Mucosa of descending colon (tissue), 3 donors: Measurements from ENCODE around the gene RAB44. TPM values are rescaled to one million over a fixed set of nuclear protein-coding genes. Genes with fewer than 3 reads are reported as not detected.
A peak's percentile ranks its signal among the peaks of the same experiment; 100 is the strongest.

Source experiments
- ATAC-seq: fragments of 200-7000 bp; cut with Tn5 transposase; one replicate; pipeline ENCODE4 v1.9.1; 2020; ENCODE audit warnings: mild to moderate bottlenecking, moderate library complexity
- DNase-seq, 3 donors: peaks; one replicate each; pipeline ENCODE4 v3.0.0-alpha.2; 2020
- H3K36me3 ChIP-seq: fragments of 200-600 bp; one replicate; pipeline ENCODE4 v1.8.0; 2021; ENCODE audit warnings: low read depth, mild to moderate bottlenecking
- H3K4me1 ChIP-seq: fragments of 200-600 bp; one replicate; pipeline ENCODE4 v1.8.0; 2021; ENCODE audit warnings: low read depth, mild to moderate bottlenecking
- H3K4me3 ChIP-seq: fragments of 200-600 bp; one replicate; pipeline ENCODE4 v1.8.0; 2021; ENCODE audit warnings: mild to moderate bottlenecking
- H3K9me3 ChIP-seq: fragments of 200-600 bp; one replicate; pipeline ENCODE4 v1.8.0; 2021; ENCODE audit warnings: mild to moderate bottlenecking
- CTCF ChIP-seq: fragments of 200-600 bp; IDR thresholded peaks from one replicate; pipeline ENCODE4 v1.8.0; 2022; ENCODE audit warnings: antibody characterized with exemption, mild to moderate bottlenecking
- intact Hi-C, 2 donors: fragments of 100-400 bp; cut with DNase I in 1 of 2; cut with micrococcal nuclease in 1 of 2; formaldehyde crosslinking; loops; one replicate each; pipeline versions ENCODE4 v1.11.0 to v1.11.1; 2022; cut with DNase I, micrococcal nuclease
- total RNA-seq, 3 donors: library from RNA; stranded (reverse); fragmentation: NEBNext Ultra II Directional in 2 of 3; extraction: Animal tissue kit (Norgen Biotek cat#: 25700) in 2 of 3; gene quantifications; one replicate each; pipeline versions ENCODE4 v1.2.1 to v1.2.4, GENCODE V29; 2021 to 2023
- donor health status: DM: no; HTN: no; CAD: no; lungs with moderate emphysema.
- donor health status: DM: no; HTN: no; CAD: no.
- donor health status: DM: no; HTN: yes; CAD: no.

The RAB44 gene
- total RNA-seq, 3 donors from 2014 or later = 0.32 to 0.53 (median 0.32) TPM

GRCh38 chr6:36655085-36655724 lies 42.4 kb upstream of the RAB44 start:
- no peaks in the 10 kb centered on the region for H3K9me3 ChIP-seq
- no peak for DNase-seq
- intact Hi-C loops = no loop called here
- H3K36me3 ChIP-seq = no peaks in the 10 kb centered on the region
- peaks cover 13% of the 10 kb centered on the region for H3K4me1 ChIP-seq
- TF ChIP-seq CTCF = no peak
- ATAC-seq = no peak
- H3K4me3 ChIP-seq = no peak overlapping the region

GRCh38 chr6:36656441-36656840 lies 41.2 kb upstream of the RAB44 start:
- intact Hi-C loops = no loop called here

GRCh38 chr6:36657271-36657670 lies 40.4 kb upstream of the RAB44 start:
- Histone ChIP-seq H3K9me3 (no peaks in the 10 kb centered on the region), H3K4me1 (peaks cover 8% of the 10 kb centered on the region), H3K36me3 (no peaks in the 10 kb centered on the region), H3K4me3 (no peak overlapping the region)
- DNase-seq = no peak
- no peak for ATAC-seq
- TF ChIP-seq CTCF = no peak
- intact Hi-C loops = no loop called here

More at GRCh38 chr6:36656441-36656840, 41.2 kb upstream of the RAB44 start:
- no peak overlapping the region for H3K4me3 ChIP-seq
- DNase-seq (no peak), ATAC-seq (no peak)
- peaks cover 5% of the 10 kb centered on the region for H3K4me1 ChIP-seq
- no peak for TF ChIP-seq CTCF
- H3K36me3 ChIP-seq = no peaks in the 10 kb centered on the region
- no peaks in the 10 kb centered on the region for H3K9me3 ChIP-seq

- no peak for TF ChIP-seq CTCF
- Histone ChIP-seq H3K9me3 (no peaks in the 10 kb centered on the region), H3K4me1 (peaks cover 13% of the 10 kb centered on the region), H3K36me3 (no peaks in the 10 kb centered on the region), H3K4me3 (no peak overlapping the region)
- ATAC-seq = peak; percentile 33
- intact Hi-C loops = no loop called here
- no peak for DNase-seq
Measured at GRCh38 chr6:36657942-36658544, 39.6 kb upstream of the RAB44 start.

- DNase-seq = no peak
- ATAC-seq = peak; percentile 8
- no peak for TF ChIP-seq CTCF
- H3K9me3 ChIP-seq = no peaks in the 10 kb centered on the region
- no peak overlapping the region for H3K4me3 ChIP-seq
- H3K4me1 ChIP-seq = peaks cover 14% of the 10 kb centered on the region
- intact Hi-C loops = no loop called here
- H3K36me3 ChIP-seq = no peaks in the 10 kb centered on the region
Measured at GRCh38 chr6:36659271-36659670, 38.4 kb upstream of the RAB44 start.
